ENCODE data around the gene ALDH3B1.

The ALDH3B1 gene

GRCh38 chr11:68076371-68077042 lies 66.4 kb downstream of the ALDH3B1 start:
- no peak for DNase-seq

DNA sequence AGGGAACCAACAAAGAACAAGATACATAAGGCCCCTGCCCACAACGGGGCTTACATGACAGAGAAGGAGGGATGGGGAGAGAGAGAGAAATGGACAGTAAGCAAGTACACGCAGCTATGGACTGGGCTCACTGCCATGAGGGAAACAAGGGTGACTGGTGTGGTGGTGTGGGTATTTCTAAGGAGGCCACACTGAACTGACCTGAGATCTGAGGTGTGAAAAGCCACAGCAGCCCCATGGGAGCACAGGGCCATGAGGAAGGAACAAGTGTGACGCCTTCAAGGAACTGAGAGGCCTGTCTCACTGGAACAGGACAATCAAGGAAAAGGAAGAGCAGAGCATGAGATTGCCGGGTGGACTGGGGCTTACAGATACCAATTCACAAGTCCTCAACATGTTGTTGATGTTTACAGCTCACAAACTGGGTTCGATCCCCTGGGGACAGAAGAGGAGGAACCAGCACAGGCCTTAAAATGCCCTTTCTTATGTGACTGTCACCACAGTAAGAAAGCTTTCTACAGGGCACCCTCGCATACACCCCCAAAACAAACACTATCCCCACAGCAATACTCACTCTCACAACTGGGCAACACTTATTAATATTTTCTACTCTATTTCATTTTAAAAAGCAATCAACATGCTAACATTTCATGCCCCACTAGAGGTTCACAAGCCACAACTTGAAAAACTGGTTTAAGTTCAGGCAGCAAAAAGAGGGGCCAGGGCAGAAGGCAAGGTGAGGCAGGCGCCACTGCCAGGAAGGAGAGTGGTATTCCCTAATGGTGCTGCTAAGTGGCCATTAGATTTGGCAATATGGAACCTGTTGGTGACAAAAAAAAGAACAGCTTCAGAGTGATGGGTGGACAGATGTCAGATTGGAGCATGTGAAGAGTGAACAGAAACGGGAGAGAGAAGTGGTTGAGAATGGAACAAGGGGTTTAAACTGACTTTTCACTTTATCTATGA lies 67.8 kb downstream of the ALDH3B1 start:
- no peak for DNase-seq

Data from SHP77 treated with DMSO at 0.1 percent for 48 hours (cell line).